Measurements from ENCODE around the gene DHRS9.

GRCh38 chr2:169035887-169036286 lies 33.5 kb upstream of the DHRS9 start:
- TF ChIP-seq CTCF (IDR thresholded peaks at IDR 0.05) (no peak), POLR2A (IDR thresholded peaks at IDR 0.05) (no peak)
